HCT116 (cell line): Measurements from ENCODE around the gene SYCP1. TPM values are rescaled to one million over a fixed set of nuclear protein-coding genes. Genes with fewer than 3 reads are reported as not detected.

Experiments used
- ATAC-seq: fragments of 200-7000 bp; cut with Tn5 transposase; 2 replicates; pipeline ENCODE4 v1.9.1; 2020; ENCODE audit warnings: mild to moderate bottlenecking, moderate library complexity
- BruUV-seq: library from RNA; stranded (reverse); fragments of 400-500 nt; replicated peaks from 2 replicates; lab custom pipeline; 2021; lab: Mats Ljungman, UMichigan
- CTCF ChIA-PET: fragments of 300-600 bp; sonication (Branson Sonifier 250); formaldehyde crosslinking; loops from one replicate; lab custom pipeline; 2021; ENCODE audit warnings: antibody characterized with exemption; lab: Charles Lee
- POLR2A ChIA-PET: fragments of 300-600, 350-600 bp; sonication (Branson Sonifier 250); formaldehyde crosslinking; loops from one replicate; lab custom pipeline; 2021; ENCODE audit warnings: antibody characterized with exemption; lab: Charles Lee
- RAD21 ChIA-PET, 2 experiments: fragments of 300-600 bp; sonication (Branson Sonifier 250); formaldehyde crosslinking; loops; one replicate each; lab custom pipeline; 2023; ENCODE audit warnings: low total read pairs in 2 of 2; ENCODE audit not compliant: uncharacterized antibody in 2 of 2, unreplicated experiment in 2 of 2, low non-redundant PET in 1 of 2; lab: Charles Lee
- DNase-seq: peaks from one replicate; pipeline ENCODE4 v3.0.0-alpha.2; 2010; ENCODE audit warnings: low read depth, low spot score
- H2AFZ ChIP-seq: fragments of 200-600 bp; shearing (Covaris generic), sonication (generic); 2 replicates; pipeline ENCODE4 v1.6.1; 2017; ENCODE audit warnings: low read depth, mixed run types, mixed read lengths, antibody characterized with exemption, low read length; ENCODE audit not compliant: poor library complexity, severe bottlenecking
- H3K27ac ChIP-seq: 2 replicates; pipeline ENCODE4 v1.5.1; 2012; ENCODE audit warnings: low read depth, low read length
- H3K27me3 ChIP-seq: fragments of 200-600 bp; sonication (generic); 2 replicates; pipeline ENCODE4 v1.6.1; 2016; ENCODE audit warnings: mixed run types, low read length, mixed read lengths; ENCODE audit not compliant: insufficient read depth
- H3K36me3 ChIP-seq, 2 experiments: fragments of 200-500 bp in 1 of 2; fragments of 200-600 bp in 1 of 2; sonication (Bioruptor generic) in 1 of 2; sonication (generic) in 1 of 2; 2 replicates each; pipeline versions ENCODE4 v1.5.1 to v1.6.1; 2014 to 2016; ENCODE audit warnings: low read length in 2 of 2, inconsistent platforms in 1 of 2, mixed read lengths in 1 of 2, mixed run types in 1 of 2; ENCODE audit not compliant: insufficient read depth in 2 of 2, control insufficient read depth in 1 of 2
- H3K4me1 ChIP-seq, 2 experiments: fragments of 200-600 bp in 1 of 2; sonication (generic) in 1 of 2; 2 replicates each; pipeline versions ENCODE4 v1.5.1 to v1.6.1; 2012 to 2017; ENCODE audit warnings: low read length in 2 of 2, inconsistent platforms in 1 of 2, mild to moderate bottlenecking in 1 of 2, mixed read lengths in 1 of 2, mixed run types in 1 of 2, moderate library complexity in 1 of 2; ENCODE audit not compliant: insufficient read depth in 2 of 2, control insufficient read depth in 1 of 2
- H3K4me2 ChIP-seq: fragments of 200-600 bp; sonication (generic); 2 replicates; pipeline ENCODE4 v1.6.1; 2017; ENCODE audit warnings: mixed run types, low read length, mixed read lengths
- H3K4me3 ChIP-seq, 2 experiments: fragments of 200-600 bp in 1 of 2; sonication (generic) in 1 of 2; replicated peaks in 1 of 2; 2 replicates each; pipeline ENCODE4 v1.5.1; 2011 to 2016; ENCODE audit warnings: low read length in 2 of 2, control low read depth in 1 of 2, low read depth in 1 of 2, mild to moderate bottlenecking in 1 of 2, mixed read lengths in 1 of 2, mixed run types in 1 of 2
- H3K79me2 ChIP-seq: fragments of 200-600 bp; sonication (generic); 2 replicates; pipeline ENCODE4 v1.6.1; 2017; ENCODE audit warnings: mild to moderate bottlenecking, mixed run types, low read length, moderate library complexity, mixed read lengths; ENCODE audit not compliant: insufficient read depth
- H3K9ac ChIP-seq: fragments of 200-600 bp; sonication (generic); 2 replicates; pipeline ENCODE4 v1.6.1; 2016; ENCODE audit warnings: low read length, mixed read lengths
- H3K9me2 ChIP-seq: fragments of 200-600 bp; sonication (generic), shearing (Covaris generic); 2 replicates; pipeline ENCODE4 v1.6.1; 2017; ENCODE audit warnings: mixed run types, mild to moderate bottlenecking, moderate library complexity; ENCODE audit not compliant: insufficient read depth
- H3K9me3 ChIP-seq, 2 experiments: fragments of 200-500 bp in 1 of 2; fragments of 200-600 bp in 1 of 2; sonication (Bioruptor generic) in 1 of 2; sonication (generic) in 1 of 2; 2 replicates each; pipeline ENCODE4 v1.6.1; 2014 to 2017; ENCODE audit warnings: low read length in 2 of 2, mixed read lengths in 2 of 2, inconsistent platforms in 1 of 2, low read depth in 1 of 2, mild to moderate bottlenecking in 1 of 2, mixed run types in 1 of 2, moderate library complexity in 1 of 2; ENCODE audit not compliant: control insufficient read depth in 1 of 2, insufficient read depth in 1 of 2
- H4K20me1 ChIP-seq: fragments of 200-600 bp; sonication (generic), shearing (Covaris generic); 2 replicates; pipeline ENCODE4 v1.6.1; 2017; ENCODE audit warnings: mixed run types, mild to moderate bottlenecking, moderate library complexity; ENCODE audit not compliant: insufficient read depth
- FOSL1 ChIP-seq: IDR thresholded peaks from 2 replicates; pipeline ENCODE4 v1.6.1; 2012; ENCODE audit warnings: low read depth
- JUND ChIP-seq: IDR thresholded peaks from 2 replicates; pipeline ENCODE4 v1.6.1; 2012
- MAX ChIP-seq: IDR thresholded peaks from 2 replicates; pipeline ENCODE4 v1.6.1; 2012
- RAD21 ChIP-seq: IDR thresholded peaks from 2 replicates; pipeline ENCODE4 v1.6.1; 2012; ENCODE audit warnings: low read depth, mild to moderate bottlenecking
- SRF ChIP-seq: IDR thresholded peaks from 2 replicates; pipeline ENCODE4 v1.6.1; 2012; ENCODE audit warnings: low read depth
- YY1 ChIP-seq: IDR thresholded peaks from 2 replicates; pipeline ENCODE4 v1.6.1; 2011; ENCODE audit warnings: low read length, low read depth, moderate library complexity, mild to moderate bottlenecking; ENCODE audit not compliant: insufficient replicate concordance; ENCODE audit errors: extremely low read depth
- intact Hi-C: fragments of 100-400 bp; cut with micrococcal nuclease; formaldehyde crosslinking; loops from 2 replicates; pipeline ENCODE4 v1.10.0; 2022
- total RNA-seq: library from RNA; stranded (reverse); gene quantifications from one replicate; pipeline ENCODE4 v1.2.1, GENCODE V29; 2021; ENCODE audit not compliant: unreplicated experiment

Gene SYCP1
- total RNA-seq, 1 experiment from 2014 or later, result not detected

GRCh38 chr1:115029526-115029925 lies 174.9 kb downstream of the SYCP1 start, which contains the start of gene TSHB:
TSHB (plus strand) TSS chr1:115029826; CDS start chr1:115033363, 3,537 bp downstream.
- intact Hi-C loops, result no loop called here
- no peak within 1 kb of the TSS for H3K4me3 ChIP-seq
- CTCF ChIA-PET, result no interaction called here
- no peaks in the 10 kb centered on the region for H3K79me2 ChIP-seq
- ATAC-seq (no peak), DNase-seq (no peak)
- no peak within 1 kb of the TSS for H3K27ac ChIP-seq
- POLR2A ChIA-PET, result no interaction called here
- H4K20me1 ChIP-seq, result no peaks in the 10 kb centered on the region
- no peaks in the 10 kb centered on the region for H3K4me1 ChIP-seq
- RAD21 ChIA-PET, result no interaction called here
- no peak within 1 kb of the TSS for H3K4me2 ChIP-seq
- H2AFZ ChIP-seq, result no peak within 1 kb of the TSS
- no peaks in the 10 kb centered on the region for H3K27me3 ChIP-seq
- BruUV-seq, result no TSS peak
- H3K9me3 ChIP-seq, result no peaks in the 10 kb centered on the region
- no peak for TF ChIP-seq JUND
- TF ChIP-seq MAX, result no peak
- no peak for TF ChIP-seq RAD21
- H3K9me2 ChIP-seq, result no peaks in the 10 kb centered on the region
- no peak within 1 kb of the TSS for H3K9ac ChIP-seq
- H3K36me3 ChIP-seq, result no peaks in the 10 kb centered on the region

- H3K9me2 ChIP-seq, result no peaks in the 10 kb centered on the region
- H2AFZ ChIP-seq, result no peak overlapping the region
- no peaks in the 10 kb centered on the region for H3K36me3 ChIP-seq
- DNase-seq (no peak), ATAC-seq (no peak)
- H3K27me3 ChIP-seq, result no peaks in the 10 kb centered on the region
- no peaks in the 10 kb centered on the region for H3K4me1 ChIP-seq
- H3K9me3 ChIP-seq, result no peaks in the 10 kb centered on the region
- ChIA-PET POLR2A (no interaction called here), CTCF (interaction anchor here (1.0 to 1.9 kb wide), 3 partner anchors 9 to 21 kb away, joined by 4 to 6 read pairs (median 5); no protein-coding TSS in a partner anchor), RAD21 (no interaction called here)
- TF ChIP-seq YY1, result no peak
- TF ChIP-seq FOSL1, result no peak
- no peak for TF ChIP-seq SRF
- no peak overlapping the region for H3K4me3 ChIP-seq
- H4K20me1 ChIP-seq, result no peaks in the 10 kb centered on the region
- H3K27ac ChIP-seq, result no peak overlapping the region
- intact Hi-C loops, result no loop called here
- no peak overlapping the region for H3K9ac ChIP-seq
- H3K79me2 ChIP-seq, result no peaks in the 10 kb centered on the region
- BruUV-seq, result no TSS peak
- H3K4me2 ChIP-seq, result no peak overlapping the region
Measured at GRCh38 chr1:115031595-115031994, 176.9 kb downstream of the SYCP1 start.
